ENCODE results near the gene VMAC.
"Not testable (repeated sequence)": the region's sequence is repeated elsewhere in the genome, so short reads cannot be mapped to it uniquely, and the experiment has no call there.

The VMAC gene

GRCh38 chr19:5865772-5866171, 38.9 kb upstream of the VMAC start:
- no peak overlapping the region for H3K4me3 ChIP-seq (ENCODE audit: control insufficient read depth, low read depth, low read length)
- no peak for TF ChIP-seq CTCF (conservative IDR thresholded peaks at IDR 0.05; ENCODE audit: control insufficient read depth, insufficient read depth, low read depth, low read length)

GRCh38 chr19:5867201-5868136, 37.2 kb upstream of the VMAC start:
- no peak overlapping the region for H3K4me3 ChIP-seq (ENCODE audit: control insufficient read depth, low read depth, low read length)
- no peak for TF ChIP-seq CTCF (conservative IDR thresholded peaks at IDR 0.05; ENCODE audit: control insufficient read depth, insufficient read depth, low read depth, low read length)
- DNase-seq (ENCODE audit: low read depth): no peak

More at GRCh38 chr19:5865772-5866171, 38.9 kb upstream of the VMAC start:
- DNase-seq (ENCODE audit: low read depth): no peak

DNA sequence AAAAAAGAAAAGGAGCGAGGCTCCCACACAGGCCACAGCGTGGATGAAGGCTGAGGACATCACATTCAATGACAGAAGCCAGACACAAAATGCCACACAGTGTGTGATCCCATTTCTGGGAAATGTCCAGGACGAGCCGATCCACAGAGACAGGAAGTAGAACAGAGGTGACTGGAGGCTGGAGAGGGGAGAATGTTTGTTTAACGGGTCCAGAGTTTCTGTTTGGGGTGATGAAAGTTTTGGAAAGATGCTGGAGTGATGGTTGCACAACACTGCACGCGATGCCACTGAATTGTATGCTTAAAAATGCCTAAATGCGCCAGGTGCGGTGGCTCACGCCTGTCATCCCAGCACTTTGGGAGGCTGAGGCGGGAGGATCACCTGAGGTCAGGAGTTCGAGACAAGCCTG, 33.7 kb upstream of the VMAC start:
- no peak for TF ChIP-seq CTCF (conservative IDR thresholded peaks at IDR 0.05; ENCODE audit: control insufficient read depth, insufficient read depth, low read depth, low read length)
- no peak for DNase-seq (ENCODE audit: low read depth)

GRCh38 chr19:5873617-5874199, 31.0 kb upstream of the VMAC start:
- no peak overlapping the region for H3K4me3 ChIP-seq (ENCODE audit: control insufficient read depth, low read depth, low read length)
- no peak for TF ChIP-seq CTCF (conservative IDR thresholded peaks at IDR 0.05; ENCODE audit: control insufficient read depth, insufficient read depth, low read depth, low read length)
- DNase-seq (ENCODE audit: low read depth): no peak

More for the DNA sequence above, 33.7 kb upstream of the VMAC start:
- no peak overlapping the region for H3K4me3 ChIP-seq (ENCODE audit: control insufficient read depth, low read depth, low read length)

- DNase-seq (ENCODE audit: low read depth): peak; percentile 70
- not testable (repeated sequence) for H3K4me3 ChIP-seq (ENCODE audit: control insufficient read depth, low read depth, low read length)
Measured at GRCh38 chr19:5874496-5874895, 30.2 kb upstream of the VMAC start.

DNA sequence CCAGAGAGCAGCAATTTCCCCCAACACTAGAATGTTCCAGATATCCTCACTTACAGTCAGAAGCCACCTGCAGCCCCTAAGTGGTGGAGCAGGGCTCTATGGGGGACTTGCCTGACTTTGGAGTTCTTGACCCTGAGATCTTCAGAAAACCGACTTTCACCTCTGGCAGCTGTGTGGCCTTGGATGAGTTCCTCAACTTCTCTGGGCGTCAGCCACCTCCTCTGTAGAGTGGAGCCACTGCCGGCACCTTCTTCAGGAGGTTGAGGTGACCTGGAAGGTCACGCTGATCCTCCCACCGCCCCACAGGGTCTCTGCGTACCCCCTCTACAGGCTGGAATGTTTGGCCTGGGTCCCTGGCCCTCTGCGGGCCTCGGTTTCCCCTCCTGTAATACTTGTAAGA, 27.2 kb upstream of the VMAC start:
- no peak overlapping the region for H3K4me3 ChIP-seq (ENCODE audit: control insufficient read depth, low read depth, low read length)
- no peak for DNase-seq (ENCODE audit: low read depth)
- no peak for TF ChIP-seq CTCF (conservative IDR thresholded peaks at IDR 0.05; ENCODE audit: control insufficient read depth, insufficient read depth, low read depth, low read length)

GRCh38 chr19:5877882-5878281, 26.8 kb upstream of the VMAC start:
- DNase-seq (ENCODE audit: low read depth): no peak
- no peak for TF ChIP-seq CTCF (conservative IDR thresholded peaks at IDR 0.05; ENCODE audit: control insufficient read depth, insufficient read depth, low read depth, low read length)
- no peak overlapping the region for H3K4me3 ChIP-seq (ENCODE audit: control insufficient read depth, low read depth, low read length)
